ENCODE measurements around the gene PLA2G15. TPM values are rescaled to one million over a fixed set of nuclear protein-coding genes. Genes with fewer than 3 reads are reported as not detected.

PLA2G15 gene
- total RNA-seq, result 15.9 TPM

- peak; percentile 98 for DNase-seq (ENCODE audit: low spot score)
These were observed at the start of gene PLA2G15 for GRCh38 chr16:68244903-68245853. TSS of gene PLA2G15 (plus strand) at chr16:68245373. CDS start at chr16:68245427, 54 bp downstream.

- DNase-seq (ENCODE audit: low spot score), result no peak
These were observed 47.9 kb upstream of the PLA2G15 start for GRCh38 chr16:68197250-68197649.

GRCh38 chr16:68200088-68200783, 44.9 kb upstream of the PLA2G15 start:
- no peak for DNase-seq (ENCODE audit: low spot score)

GRCh38 chr16:68202091-68202519, 43.1 kb upstream of the PLA2G15 start:
- DNase-seq (ENCODE audit: low spot score), result no peak

GRCh38 chr16:68206245-68206644, 38.9 kb upstream of the PLA2G15 start:
- DNase-seq (ENCODE audit: low spot score), result no peak

- no peak for DNase-seq (ENCODE audit: low spot score)
These were observed 30.4 kb upstream of the PLA2G15 start for GRCh38 chr16:68214726-68215125.

GRCh38 chr16:68215302-68215701, 29.9 kb upstream of the PLA2G15 start:
- no peak for DNase-seq (ENCODE audit: low spot score)

GRCh38 chr16:68216240-68216639, 28.9 kb upstream of the PLA2G15 start:
- DNase-seq (ENCODE audit: low spot score), result no peak

GRCh38 chr16:68217506-68217905, 27.7 kb upstream of the PLA2G15 start:
- DNase-seq (ENCODE audit: low spot score), result no peak

GRCh38 chr16:68219725-68220351, 25.3 kb upstream of the PLA2G15 start:
- DNase-seq (ENCODE audit: low spot score), result no peak

- DNase-seq (ENCODE audit: low spot score), result no peak
These were observed 22.1 kb upstream of the PLA2G15 start for GRCh38 chr16:68223072-68223471.

GRCh38 chr16:68226116-68226515, 19.1 kb upstream of the PLA2G15 start:
- DNase-seq (ENCODE audit: low spot score), result no peak

GRCh38 chr16:68227183-68227793, 17.9 kb upstream of the PLA2G15 start:
- no peak for DNase-seq (ENCODE audit: low spot score)

- no peak for DNase-seq (ENCODE audit: low spot score)
These were observed 17.2 kb upstream of the PLA2G15 start for GRCh38 chr16:68227850-68228553.

GRCh38 chr16:68228652-68229051, 16.5 kb upstream of the PLA2G15 start:
- DNase-seq (ENCODE audit: low spot score), result peak; percentile 20

- DNase-seq (ENCODE audit: low spot score), result peak; percentile 51
These were observed 15.6 kb upstream of the PLA2G15 start for GRCh38 chr16:68229431-68230175.

GRCh38 chr16:68230176-68230571, 15.0 kb upstream of the PLA2G15 start:
- DNase-seq (ENCODE audit: low spot score), result no peak

- no peak for DNase-seq (ENCODE audit: low spot score)
These were observed 14.2 kb upstream of the PLA2G15 start for GRCh38 chr16:68230956-68231355.

GRCh38 chr16:68231384-68232136, 13.6 kb upstream of the PLA2G15 start:
- DNase-seq (ENCODE audit: low spot score), result no peak

- DNase-seq (ENCODE audit: low spot score), result no peak
These were observed 12.8 kb upstream of the PLA2G15 start for GRCh38 chr16:68232335-68232734.
